Iris pigment epithelial cell (primary cell): ENCODE data around the gene TGFB2.
A peak's percentile ranks its signal among the peaks of the same experiment; 100 is the strongest.

Source experiments
- DNase-seq: peaks from one replicate; pipeline ENCODE4 v3.0.0-alpha.2; 2011; ENCODE audit warnings: low read depth

TGFB2 gene

DNA sequence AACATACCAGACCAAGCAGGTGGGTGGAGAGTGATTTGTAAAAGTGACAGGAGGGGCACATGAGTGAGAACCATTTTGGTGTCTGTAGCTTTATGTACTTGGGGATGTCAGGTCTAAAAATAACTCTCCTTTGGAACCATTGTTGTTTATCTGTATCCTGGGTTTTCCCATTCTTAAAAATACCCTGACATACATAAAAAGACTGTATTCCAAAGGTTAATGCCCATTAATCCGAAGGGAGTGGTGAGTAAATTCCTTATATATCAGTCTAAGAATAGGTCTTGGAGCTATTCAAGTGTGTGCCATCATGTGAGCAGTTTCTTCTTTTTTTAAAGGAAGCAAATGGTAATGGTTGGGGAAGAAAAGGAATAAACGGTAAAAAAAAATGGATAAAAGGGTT lies 117.5 kb downstream of the TGFB2 start:
- DNase-seq: no peak

DNA sequence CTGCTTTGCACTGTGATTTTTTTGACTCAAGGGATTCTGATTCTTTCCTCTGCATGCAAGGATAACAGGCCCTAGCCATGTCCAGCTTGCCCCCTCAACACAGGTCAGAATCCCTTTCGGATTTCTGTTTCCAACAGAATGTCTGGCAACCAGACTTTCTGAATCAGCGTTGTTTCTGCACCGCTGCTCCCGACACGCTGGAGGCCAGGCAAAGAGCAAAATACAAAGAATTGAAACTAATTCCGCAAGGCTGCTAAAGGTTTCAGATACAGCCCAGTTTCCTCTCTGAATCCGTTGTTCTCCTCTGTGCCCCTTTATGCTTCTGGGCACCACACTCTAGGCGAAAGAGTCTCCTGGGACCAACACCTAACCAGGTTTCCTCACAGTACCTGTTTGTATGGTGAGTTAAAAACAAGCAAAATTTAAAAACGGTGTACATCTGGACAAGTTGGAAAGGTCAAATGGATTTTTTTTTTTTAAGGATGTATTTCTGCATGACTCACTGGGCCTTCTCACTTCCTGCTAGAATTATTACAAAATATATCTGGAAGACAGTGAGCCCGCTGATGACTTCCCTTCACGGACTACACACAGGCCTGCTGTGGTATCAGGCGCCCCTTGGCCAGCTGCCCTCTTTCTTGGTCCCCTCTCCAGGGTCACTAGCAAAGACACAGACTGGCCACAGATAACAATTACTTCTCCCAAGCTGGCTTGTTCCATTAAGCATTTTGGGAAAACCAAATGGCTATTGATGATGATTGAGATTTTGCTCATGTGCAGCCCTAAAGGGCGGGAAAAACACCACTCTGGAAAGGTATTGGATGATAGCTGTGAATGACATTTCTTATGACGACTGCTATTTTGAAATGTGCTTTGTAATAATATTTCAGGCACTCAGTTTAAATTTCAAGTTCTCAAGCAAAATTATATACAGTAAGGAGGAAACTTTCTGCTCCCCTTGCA lies 118.3 kb downstream of the TGFB2 start:
- peak; percentile 89 for DNase-seq

DNA sequence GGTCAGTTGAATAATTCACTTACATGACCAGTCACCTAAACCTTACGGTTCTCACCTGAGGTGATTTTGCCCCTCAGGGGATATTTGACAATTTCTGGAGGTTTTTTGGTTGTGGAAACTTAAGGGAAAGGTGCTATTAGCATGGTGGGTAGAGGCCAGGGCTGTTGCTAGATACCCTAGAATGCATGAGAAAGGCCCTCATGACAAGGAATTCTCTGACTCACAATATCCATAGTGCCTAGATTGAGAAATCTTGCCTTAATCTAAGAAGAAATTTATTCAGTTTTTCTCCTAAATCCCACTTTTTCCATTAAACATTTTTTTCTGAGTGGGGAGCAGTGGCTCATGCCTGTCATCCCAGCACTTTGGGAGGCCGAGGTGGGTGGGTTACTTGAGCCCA lies 119.7 kb downstream of the TGFB2 start:
- DNase-seq: no peak

DNA sequence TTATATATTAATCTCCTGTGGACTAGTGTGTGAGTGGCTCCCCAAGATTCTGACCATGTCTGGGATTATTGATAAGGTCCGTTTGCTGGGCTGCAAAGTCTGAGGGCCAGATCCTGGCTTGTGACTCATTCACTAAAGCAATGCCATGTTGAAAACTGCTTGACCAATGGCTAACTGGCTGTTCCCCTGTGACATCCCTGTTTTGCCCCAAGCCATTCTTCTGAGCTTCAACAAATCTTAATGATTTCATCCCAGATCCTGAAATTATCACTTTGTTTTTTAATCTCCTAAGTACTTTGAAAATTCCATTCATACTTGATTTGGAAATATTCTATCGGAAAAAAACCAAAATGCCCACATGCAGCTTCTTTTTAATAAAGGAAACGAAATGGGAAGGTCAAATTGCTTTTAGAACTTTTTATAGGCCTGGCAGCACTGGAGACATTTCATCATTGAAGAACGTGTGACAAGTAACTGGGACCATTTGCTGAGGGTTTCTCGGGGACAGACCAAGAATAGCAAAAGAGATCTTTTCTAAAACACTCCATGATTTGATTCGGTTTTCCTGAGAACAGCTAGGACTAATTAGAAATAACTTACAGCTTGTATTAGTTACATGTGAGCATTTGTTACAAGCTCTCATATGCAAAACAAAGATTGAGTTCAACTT lies 121.3 kb downstream of the TGFB2 start:
- no peak for DNase-seq

GRCh38 chr1:218467101-218468072 lies 122.3 kb downstream of the TGFB2 start:
- DNase-seq: peak; percentile 90

DNA sequence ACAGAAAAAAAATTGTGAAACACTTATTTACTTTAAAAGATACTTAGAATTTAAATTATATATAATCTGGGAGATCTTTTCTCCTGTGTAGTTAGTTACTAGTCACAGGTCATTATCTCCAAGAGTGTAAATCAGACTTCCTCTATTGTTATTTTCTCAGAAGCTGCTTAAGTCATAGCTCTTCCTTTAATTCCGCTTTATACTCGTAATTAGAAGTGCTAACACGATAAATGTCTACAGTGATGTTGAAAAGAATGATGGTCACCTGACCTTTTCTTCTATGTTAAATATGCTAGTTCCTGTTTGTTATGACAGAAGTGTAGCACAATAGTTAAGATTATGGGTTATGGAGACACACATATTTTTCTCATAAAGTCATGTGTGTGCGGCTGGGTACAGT lies 123.6 kb downstream of the TGFB2 start:
- no peak for DNase-seq

DNA sequence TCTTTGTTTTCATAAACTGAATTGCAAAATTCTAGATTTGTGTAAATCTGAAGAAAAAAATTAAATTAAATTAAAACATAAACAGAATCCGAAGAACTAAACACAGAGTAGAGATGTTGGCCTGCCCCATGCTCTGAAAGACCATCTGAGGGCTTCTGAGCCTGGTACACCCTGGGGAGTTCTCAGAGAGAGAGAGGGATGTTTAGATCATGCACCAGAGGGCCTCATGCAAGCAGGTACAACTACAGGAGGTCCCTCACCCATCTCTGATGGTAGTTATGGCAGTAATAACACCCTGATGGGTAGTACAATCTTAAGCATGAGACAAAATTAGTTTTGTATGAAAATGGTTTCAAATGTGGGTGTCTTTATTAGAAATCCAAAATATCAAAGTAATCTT lies 127.7 kb downstream of the TGFB2 start:
- DNase-seq: no peak

- peak; percentile 91 for DNase-seq
Measured at GRCh38 chr1:218473522-218473921, 128.4 kb downstream of the TGFB2 start.

DNA sequence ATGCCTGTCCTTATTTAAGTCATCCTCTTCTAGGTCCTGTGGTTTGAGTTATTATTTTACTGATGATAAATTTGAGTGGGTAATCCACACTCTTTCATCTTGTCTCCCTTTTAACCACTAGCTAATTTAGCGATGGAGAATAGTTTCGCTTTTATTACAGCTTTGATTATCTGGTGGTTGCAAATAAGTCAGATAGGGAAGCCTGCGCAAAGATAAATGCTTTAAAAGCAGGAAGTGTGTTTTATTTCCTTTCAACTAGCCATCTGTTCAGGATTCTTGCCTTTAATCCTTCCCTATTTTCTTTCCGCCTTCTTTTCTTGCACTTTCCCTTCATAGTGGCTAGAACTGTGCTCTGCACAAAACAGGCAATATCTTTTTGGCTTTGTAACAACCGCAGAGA lies 129.0 kb downstream of the TGFB2 start:
- DNase-seq: no peak

DNA sequence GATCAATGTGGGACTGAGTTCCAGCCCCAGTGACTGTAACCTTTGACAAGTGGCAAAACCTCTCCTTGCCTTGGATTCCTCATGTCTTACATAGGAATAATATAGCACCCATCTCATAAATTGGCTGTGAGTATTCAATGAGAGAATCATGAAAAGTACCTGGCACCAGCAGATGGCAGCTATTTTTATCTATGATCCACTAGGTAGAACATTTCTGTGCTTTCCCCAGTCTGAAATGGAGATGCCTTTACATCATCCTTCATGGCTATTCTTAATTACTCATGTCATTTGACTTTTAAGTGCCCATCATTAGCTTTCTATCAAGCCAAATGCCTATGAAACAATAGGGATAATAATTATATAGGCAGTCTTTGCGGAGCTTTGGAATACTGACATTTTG lies 130.1 kb downstream of the TGFB2 start:
- DNase-seq: peak; percentile 63

GRCh38 chr1:218475699-218476098 lies 130.6 kb downstream of the TGFB2 start:
- no peak for DNase-seq

- peak; percentile 97 for DNase-seq
Measured at GRCh38 chr1:218476385-218476784, 131.2 kb downstream of the TGFB2 start.

DNA sequence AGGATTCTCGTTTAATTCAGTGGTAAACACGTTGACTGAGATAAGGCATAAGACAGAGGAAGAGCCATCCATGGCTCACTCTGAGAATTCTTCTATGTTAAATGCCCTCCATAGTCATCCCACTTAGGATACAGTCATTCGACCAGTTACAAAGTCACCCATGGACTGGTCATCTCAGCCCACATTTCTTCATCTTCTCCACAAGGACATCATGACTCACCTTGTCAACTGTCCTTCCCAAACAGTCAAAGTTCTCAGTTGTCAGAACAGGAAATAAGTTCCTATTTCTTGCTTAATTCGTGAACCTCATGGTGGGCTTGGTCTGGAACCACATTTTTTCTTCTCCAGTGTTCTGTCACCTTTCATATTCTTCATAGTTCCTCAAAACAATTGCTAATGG lies 133.2 kb downstream of the TGFB2 start:
- DNase-seq: no peak

DNA sequence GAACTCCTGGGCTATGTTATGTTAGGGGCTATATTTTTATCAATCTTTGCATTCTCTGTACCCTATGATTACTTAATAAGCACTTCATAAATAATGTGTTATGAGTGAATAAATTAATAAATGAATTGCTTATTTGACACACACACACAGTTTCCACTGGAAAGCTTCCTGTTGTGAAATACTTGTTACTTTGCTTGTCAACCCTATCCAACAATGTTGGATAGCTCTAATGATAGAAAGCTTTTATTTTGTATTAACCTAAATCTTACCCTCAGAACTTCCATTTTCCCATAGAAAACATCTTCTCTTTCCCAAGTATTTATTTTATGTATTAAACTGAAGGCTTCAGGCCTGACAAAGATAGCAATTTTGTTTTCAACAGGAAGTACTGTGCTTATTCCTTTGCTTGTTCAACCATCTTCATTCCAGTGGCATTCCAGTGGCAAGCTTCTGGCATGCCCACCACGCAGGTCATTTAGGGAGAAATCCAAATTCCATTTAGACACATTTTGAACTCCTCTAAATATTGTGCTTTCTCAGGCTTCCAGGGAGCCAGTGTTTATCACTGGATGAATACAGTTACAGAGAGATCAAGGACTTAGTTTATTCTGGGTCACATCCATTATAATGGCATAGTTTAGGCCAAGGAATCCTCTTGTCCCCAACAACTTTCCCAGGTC lies 134.4 kb downstream of the TGFB2 start:
- peak; percentile 86 for DNase-seq

GRCh38 chr1:218480137-218480536 lies 135.0 kb downstream of the TGFB2 start:
- DNase-seq: peak; percentile 99

GRCh38 chr1:218480588-218481099 lies 135.5 kb downstream of the TGFB2 start:
- peak; percentile 94 for DNase-seq

DNA sequence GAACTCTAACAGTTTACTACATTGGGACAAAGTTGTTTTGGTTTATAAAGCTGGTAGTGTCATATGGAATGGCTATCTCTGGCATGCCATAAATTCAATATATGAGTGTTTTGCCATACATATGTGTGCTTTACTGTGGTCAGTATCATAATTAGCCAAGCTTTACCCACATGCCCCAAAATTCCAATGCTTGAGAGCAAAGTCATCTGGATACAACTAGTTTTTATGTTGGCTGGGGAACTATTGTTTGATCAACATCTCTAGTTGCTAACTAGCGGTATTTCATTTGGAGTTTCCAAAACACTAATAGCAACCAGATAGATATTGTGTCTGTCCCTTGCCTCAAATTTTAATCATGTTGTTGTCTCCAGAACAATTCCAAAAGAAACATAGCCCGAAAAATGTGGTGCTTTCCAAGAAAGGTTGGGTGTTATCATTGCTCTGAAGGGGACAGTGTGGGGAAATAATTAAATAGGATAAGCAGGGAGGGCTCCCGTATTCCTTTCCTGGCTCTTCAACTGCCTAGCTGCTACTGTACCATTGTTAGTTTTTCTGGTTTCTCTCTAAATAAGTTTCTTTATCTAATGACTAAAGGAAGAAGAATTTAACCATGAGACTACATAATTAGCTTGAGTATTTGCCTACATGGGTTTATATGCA lies 136.1 kb downstream of the TGFB2 start:
- no peak for DNase-seq

DNA sequence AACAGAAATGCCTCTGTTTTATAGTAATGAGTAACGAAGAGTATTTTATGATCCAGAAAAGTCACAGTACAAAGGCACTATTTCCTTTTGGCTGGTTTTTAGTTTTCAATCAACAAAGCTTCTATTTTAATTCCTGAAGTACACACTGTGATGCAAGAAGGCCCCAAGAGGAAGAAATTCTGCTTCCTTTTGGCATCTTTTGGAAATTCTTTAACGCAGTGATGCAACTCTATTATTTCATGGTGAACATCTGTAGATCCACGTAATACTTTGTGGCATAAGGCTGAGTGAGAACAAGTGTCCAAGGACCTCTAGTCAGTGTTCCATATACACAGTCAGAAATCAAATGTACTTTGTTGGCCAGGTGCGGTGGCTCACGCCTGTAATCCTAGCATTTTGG lies 137.5 kb downstream of the TGFB2 start:
- peak; percentile 92 for DNase-seq

DNA sequence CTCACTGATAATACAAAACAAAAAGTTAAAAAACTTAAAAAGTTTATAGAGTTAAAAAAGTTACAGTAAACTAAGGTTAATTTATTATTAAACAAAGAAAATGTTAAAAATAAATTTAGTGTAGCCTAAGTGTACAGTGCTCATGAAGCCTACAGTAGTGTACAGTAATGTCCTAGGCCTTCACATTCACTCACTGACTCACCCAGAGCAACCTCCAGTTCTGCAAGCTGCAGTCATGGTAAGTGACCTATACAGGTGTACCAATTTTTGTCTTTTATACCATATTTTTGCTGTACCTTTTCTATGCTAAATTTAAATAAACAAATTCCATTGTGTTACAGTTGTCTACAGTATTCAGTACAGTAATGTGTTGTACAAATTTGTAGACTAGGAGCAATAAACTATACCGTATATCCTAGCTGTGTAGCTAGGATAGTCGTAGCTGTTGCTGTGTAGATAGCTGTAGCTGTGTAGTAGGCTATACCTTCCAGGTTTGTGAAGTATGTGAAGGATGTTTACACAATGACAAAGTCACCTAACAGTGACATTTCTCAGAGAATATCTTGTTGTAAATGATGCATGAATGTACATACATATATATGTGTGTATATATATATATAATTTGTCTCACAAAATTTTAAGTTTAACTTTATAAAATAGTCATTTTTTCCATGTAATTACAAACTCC lies 140.2 kb downstream of the TGFB2 start:
- no peak for DNase-seq

- no peak for DNase-seq
Measured at GRCh38 chr1:218488531-218488930, 143.4 kb downstream of the TGFB2 start.
